ENCODE data around the gene TNFSF10. TPM values are rescaled to one million over a fixed set of nuclear protein-coding genes. Genes with fewer than 3 reads are reported as not detected.

TNFSF10 gene
- total RNA-seq (2021) (0.22 to 0.39 TPM (median 0.27 TPM) in 3 replicates), Bru-seq, nascent RNA (percentile 15 among the genes with signal in this experiment)
- long read RNA-seq, experiment 1: 0 reads
- long read RNA-seq, experiment 2: 0 reads
- long read RNA-seq, experiment 3: 0 reads

- H3K4me3 Mint-ChIP-seq: peak within 1 kb of the TSS; percentile 44
- peaks cover 13% of the 10 kb centered on the region for H3K4me1 Mint-ChIP-seq
- TF ChIP-seq ZNF121 (CRISPR knock-in tag; IDR thresholded peaks at IDR 0.05) (peak; percentile 61), MXD4 (CRISPR knock-in tag; IDR thresholded peaks at IDR 0.05; ENCODE audit: borderline replicate concordance) (no peak), SOX15 (CRISPR knock-in tag; IDR thresholded peaks at IDR 0.05) (no peak), USF2 (CRISPR knock-in tag; IDR thresholded peaks at IDR 0.05) (no peak), SMAD3 (CRISPR knock-in tag; IDR thresholded peaks at IDR 0.05; ENCODE audit: borderline replicate concordance) (no peak), ERG (CRISPR knock-in tag; IDR thresholded peaks at IDR 0.05) (no peak), NFYB (CRISPR knock-in tag; conservative IDR thresholded peaks at IDR 0.05; ENCODE audit: low read depth) (no peak), SMAD4 (CRISPR knock-in tag; IDR thresholded peaks at IDR 0.05) (no peak)
- no peaks in the 10 kb centered on the region for H3K36me3 Mint-ChIP-seq
- ChIA-PET CTCF (interaction anchor here (1.4 to 2.0 kb wide), 3 partner anchors 46 to 150 kb away, joined by 5 to 7 read pairs (median 5); no protein-coding TSS in a partner anchor), POLR2A (interaction anchor here (1.0 kb wide), 1 partner anchor 103 kb away, joined by 11 read pairs; no protein-coding TSS in a partner anchor)
- no peak for DNase-seq (ENCODE audit: low spot score)
- peak; percentile 94 for ATAC-seq
- H3K9me3 Mint-ChIP-seq: no peaks in the 10 kb centered on the region
- H3K27ac Mint-ChIP-seq: peak within 1 kb of the TSS; percentile 20; the same call in 1 of the 2 replicates
- H3K27me3 Mint-ChIP-seq (ENCODE audit: low read depth): no peaks in the 10 kb centered on the region
Observed at GRCh38 chr3:172522871-172523818, at the start of gene TNFSF10. Gene TNFSF10 (minus strand): TSS chr3:172523430. CDS start chr3:172523384, 46 bp downstream.

- H3K36me3 Mint-ChIP-seq: no peaks in the 10 kb centered on the region
- ChIA-PET CTCF (interaction anchor here (0.9 kb wide), 1 partner anchor 26 kb away, joined by 3 read pairs; no protein-coding TSS in a partner anchor), POLR2A (no interaction called here)
- H3K27ac Mint-ChIP-seq: no peak overlapping the region
- 0 out of 2 replicates have a peak, but pooled peaks cover 2% of the 10 kb centered on the region for H3K4me1 Mint-ChIP-seq
- no peak for TF ChIP-seq SMAD3 (CRISPR knock-in tag; IDR thresholded peaks at IDR 0.05; ENCODE audit: borderline replicate concordance)
- 0 out of 2 replicates have a peak, but pooled peaks have one; percentile 26 for TF ChIP-seq GABPB1 (CRISPR knock-in tag; IDR thresholded peaks at IDR 0.05)
- no peak for TF ChIP-seq ZNF138 (CRISPR knock-in tag; conservative IDR thresholded peaks at IDR 0.05)
- no peak for ATAC-seq
- no peak overlapping the region for H3K4me3 Mint-ChIP-seq
- DNase-seq (ENCODE audit: low spot score): no peak
- H3K9me3 Mint-ChIP-seq: peaks cover 29% of the 10 kb centered on the region
- no peaks in the 10 kb centered on the region for H3K27me3 Mint-ChIP-seq (ENCODE audit: low read depth)
Observed at GRCh38 chr3:172569128-172570008, 46.1 kb upstream of the TNFSF10 start.

- H3K36me3 Mint-ChIP-seq: no peaks in the 10 kb centered on the region
- DNase-seq (ENCODE audit: low spot score) (no peak), ATAC-seq (no peak)
- H3K27me3 Mint-ChIP-seq (ENCODE audit: low read depth): no peaks in the 10 kb centered on the region
- ChIA-PET CTCF (no interaction called here), POLR2A (no interaction called here)
- peaks cover 6% of the 10 kb centered on the region for H3K4me1 Mint-ChIP-seq
- no peak overlapping the region for H3K27ac Mint-ChIP-seq
- H3K9me3 Mint-ChIP-seq: peaks cover 29% of the 10 kb centered on the region
- no peak overlapping the region for H3K4me3 Mint-ChIP-seq
- no peak for TF ChIP-seq ATF1 (CRISPR knock-in tag; IDR thresholded peaks at IDR 0.05)
- no peak for TF ChIP-seq IRF1 (CRISPR knock-in tag; IDR thresholded peaks at IDR 0.05)
- no peak for TF ChIP-seq AFF4 (CRISPR knock-in tag; IDR thresholded peaks at IDR 0.05; ENCODE audit: borderline replicate concordance)
- TF ChIP-seq ATF3 (CRISPR knock-in tag; conservative IDR thresholded peaks at IDR 0.05): no peak
- no peak for TF ChIP-seq MAX (CRISPR knock-in tag; IDR thresholded peaks at IDR 0.05)
- TF ChIP-seq ZNF232 (CRISPR knock-in tag; IDR thresholded peaks at IDR 0.05): no peak
- TF ChIP-seq EMX1 (CRISPR knock-in tag; IDR thresholded peaks at IDR 0.05): no peak
- no peak for TF ChIP-seq CTCF (IDR thresholded peaks at IDR 0.05)
Observed at GRCh38 chr3:172568701-172569100, 45.5 kb upstream of the TNFSF10 start.

Measured in WTC11 (cell line).